Measurements from ENCODE around the gene NAGK.
"Not testable (repeated sequence)": the region's sequence is repeated elsewhere in the genome, so short reads cannot be mapped to it uniquely, and the experiment has no call there.

The NAGK gene

GRCh38 chr2:71070294-71071093, 2.0 kb downstream of the NAGK start:
- peak in 1 of 2 donors; percentile 27 for DNase-seq

DNA sequence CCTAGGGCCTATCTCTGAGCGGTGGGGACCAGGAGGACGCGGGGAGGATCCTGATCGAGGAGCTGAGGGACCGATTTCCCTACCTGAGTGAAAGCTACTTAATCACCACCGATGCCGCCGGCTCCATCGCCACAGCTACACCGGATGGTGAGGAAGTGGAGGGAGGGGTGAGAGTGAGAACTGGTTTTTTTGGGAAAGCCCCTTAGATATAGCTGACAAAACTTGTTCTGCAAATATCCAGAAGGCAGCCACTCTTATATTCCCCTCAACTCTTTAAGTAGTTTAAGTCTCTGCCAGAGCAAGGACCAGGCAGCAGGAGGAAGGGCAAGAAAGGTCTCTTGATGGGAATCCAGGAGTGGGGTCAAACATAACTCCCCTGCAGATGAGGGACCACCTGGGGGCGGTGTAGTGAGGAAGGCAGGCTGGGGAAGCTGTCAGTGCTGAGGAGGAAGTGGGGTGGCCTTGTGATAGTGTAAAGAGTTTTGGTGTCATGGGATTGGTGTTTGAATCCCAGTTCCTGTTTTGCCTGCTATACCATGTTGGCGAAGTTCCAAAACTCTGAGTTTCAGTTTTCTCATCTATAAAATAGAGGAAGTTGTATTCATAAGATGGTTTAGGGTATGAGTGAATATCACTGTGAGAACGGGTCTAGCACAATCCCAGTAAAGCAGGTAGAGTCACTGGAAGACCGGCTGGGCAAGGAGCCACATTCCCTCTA, 3.4 kb downstream of the NAGK start:
- DNase-seq, result peak in 1 of 2 donors; percentile 4

DNA sequence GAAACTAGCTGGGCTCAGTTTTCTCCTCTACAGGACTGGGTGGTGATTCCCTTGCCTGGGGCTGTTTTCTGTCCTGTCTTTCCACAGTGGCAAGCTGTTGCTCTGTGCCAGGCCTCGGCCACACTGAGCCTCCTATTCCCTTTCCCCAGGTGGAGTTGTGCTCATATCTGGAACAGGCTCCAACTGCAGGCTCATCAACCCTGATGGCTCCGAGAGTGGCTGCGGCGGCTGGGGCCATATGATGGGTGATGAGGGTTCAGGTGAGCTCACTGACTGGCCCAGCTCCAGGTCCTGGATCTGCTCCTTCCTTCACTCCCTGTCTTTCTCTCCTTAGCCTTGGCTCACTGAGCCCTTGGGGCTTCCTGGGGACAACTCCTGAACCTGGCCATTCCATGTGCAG, 4.0 kb downstream of the NAGK start:
- no peak for DNase-seq

DNA sequence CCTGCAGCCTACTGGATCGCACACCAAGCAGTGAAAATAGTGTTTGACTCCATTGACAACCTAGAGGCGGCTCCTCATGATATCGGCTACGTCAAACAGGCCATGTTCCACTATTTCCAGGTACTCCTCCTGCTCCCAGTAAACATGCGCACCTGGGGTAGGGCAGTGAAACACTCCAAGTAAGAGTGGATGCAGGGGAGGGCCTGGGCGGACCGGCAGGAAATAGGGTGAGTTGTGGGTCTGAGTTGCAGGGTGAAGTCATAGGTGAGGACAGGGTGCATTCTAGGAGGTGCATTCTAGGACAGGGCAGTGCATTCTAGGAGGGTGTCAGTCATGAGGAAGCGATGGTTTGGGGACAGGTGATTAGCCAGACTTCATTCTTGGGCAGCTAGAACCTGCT, 5.0 kb downstream of the NAGK start:
- no peak for DNase-seq

DNA sequence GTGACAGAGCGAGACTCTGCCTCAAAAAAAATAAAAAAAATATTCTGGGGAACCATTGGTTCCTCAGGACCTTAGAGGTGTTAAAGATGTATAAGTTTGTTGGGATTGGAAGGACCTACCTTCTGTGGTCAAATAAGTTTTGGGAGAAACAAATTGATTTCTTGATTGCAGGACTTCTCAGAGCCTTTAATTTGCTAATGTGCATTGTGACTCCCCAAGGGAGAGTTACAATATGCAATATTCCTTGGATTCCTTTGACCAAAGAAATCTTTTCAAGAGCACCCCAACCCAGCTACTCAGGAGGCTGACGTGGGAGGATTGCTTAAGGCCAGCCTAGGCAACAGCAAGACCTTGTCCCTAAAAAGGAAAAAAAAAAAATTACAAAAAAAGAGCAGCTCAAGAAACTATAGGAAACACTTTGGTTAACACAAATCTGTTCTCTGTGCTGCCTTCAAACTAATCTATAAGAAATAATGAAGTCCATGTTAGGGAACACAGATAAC, 6.5 kb downstream of the NAGK start:
- no peak for DNase-seq

- no peak for DNase-seq
Observed at GRCh38 chr2:71078624-71079023, 10.2 kb downstream of the NAGK start.

DNA sequence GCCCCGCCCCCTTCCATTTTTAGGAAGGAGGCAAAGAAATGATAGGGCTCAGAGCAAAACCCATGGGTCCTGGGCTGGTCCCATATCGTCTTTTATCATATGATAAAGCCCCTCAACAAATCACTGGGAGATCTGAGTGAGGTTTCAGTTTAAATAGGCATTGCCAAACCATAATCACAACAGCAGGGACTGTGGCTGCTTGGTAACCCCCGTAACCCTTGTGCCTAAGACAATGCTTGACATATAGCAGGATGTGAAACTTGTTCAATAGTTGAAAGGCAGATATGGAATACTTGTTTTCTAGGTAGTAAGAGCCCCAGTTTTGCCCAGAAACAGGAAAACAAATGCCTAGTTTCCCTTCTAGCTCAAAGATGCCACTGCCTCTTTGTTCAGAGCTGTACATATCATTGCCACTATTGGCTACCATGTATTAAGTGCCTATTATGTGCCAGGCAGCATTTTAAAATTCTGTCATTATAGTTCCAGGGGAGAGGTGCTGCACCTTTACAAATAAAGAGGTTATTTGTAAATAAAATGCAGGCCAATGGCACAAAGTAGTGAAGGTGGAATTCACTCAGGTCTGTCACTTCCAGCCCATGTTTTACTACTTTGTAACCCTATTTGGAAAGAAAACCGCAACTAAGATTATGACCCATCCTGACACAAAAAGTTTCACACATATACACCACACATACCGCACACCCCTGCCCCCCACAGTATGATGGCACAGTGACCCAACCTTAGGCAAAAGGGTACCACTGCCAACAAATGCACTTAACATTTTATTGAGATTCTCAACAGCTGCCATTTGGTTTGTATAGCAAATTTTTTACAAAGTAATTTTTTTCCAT, 14.2 kb downstream of the NAGK start:
- DNase-seq, result no peak

DNA sequence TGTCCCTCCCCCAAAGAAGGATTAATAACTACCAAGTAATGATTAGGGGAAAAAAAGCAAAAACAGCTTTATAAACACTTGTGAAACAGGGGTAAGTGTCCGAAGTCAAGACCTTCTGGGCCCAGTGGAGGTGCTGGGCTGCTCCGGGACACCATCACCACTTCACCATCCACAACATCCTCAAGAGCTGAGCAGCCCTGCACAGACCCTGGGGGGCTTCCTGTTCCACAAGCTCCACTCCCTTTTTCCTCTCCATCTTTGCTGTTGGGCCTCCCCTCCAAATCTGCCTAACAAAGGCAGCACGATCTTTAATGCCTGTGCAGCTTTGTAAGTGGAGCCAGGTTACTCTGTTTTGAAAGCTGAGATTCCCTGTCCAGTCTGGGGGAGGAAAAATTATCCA, 14.8 kb downstream of the NAGK start:
- DNase-seq, result not testable (repeated sequence)

- DNase-seq, result not testable (repeated sequence)
Observed at GRCh38 chr2:71083752-71084312, 15.4 kb downstream of the NAGK start.

DNA sequence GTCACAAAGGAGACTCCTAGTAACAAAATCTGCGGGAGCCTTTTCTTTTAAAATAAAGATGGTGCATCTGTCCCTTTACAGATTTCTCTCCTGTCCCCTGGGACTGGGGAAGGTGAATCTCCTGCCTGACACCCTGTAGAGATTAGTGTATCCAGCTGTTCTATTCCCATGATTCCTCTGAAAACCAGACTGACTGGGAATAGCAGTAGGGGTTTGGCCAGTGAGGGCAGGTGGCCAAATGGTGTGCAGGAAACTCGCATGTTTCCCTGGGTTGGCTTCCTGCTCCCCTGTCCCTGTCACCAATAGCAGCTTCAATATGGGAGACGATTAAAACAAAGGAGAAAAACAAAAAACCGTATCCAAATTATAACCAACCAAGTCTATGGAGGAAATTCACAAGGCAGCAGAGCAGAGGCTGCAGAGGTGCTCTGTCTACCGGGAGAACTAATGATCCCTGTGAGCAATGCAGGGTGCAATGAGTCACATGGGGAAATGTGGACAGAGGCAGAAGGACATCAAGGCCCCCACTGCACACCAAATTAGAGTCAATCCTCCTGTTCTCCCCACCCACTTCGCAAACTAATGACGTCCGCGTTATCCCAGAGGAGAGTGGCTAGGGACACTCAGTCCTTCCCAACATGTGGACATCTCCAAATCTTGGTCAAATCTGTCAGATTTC, 17.0 kb downstream of the NAGK start:
- not testable (repeated sequence) for DNase-seq

DNA sequence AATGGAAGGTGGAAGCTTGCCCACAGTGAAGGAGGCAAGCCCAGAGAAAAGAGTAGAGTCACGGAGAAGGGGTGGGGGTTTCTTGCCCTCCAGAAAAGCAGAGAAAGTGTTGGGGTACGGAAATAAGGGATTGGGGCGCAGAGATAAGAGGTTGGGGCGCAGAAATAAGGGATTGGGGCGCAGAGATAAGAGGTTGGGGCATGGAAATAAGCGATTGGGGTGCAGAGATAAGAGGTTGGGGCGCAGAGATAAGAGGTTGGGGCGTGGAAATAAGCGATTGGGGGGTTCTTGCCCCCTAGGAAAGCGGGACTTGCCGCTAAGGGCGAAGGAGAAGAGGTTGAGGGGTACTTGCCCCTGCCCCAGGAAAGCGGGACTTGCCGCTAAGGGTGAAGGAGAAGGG, 21.0 kb downstream of the NAGK start:
- DNase-seq, result not testable (repeated sequence)

DNA sequence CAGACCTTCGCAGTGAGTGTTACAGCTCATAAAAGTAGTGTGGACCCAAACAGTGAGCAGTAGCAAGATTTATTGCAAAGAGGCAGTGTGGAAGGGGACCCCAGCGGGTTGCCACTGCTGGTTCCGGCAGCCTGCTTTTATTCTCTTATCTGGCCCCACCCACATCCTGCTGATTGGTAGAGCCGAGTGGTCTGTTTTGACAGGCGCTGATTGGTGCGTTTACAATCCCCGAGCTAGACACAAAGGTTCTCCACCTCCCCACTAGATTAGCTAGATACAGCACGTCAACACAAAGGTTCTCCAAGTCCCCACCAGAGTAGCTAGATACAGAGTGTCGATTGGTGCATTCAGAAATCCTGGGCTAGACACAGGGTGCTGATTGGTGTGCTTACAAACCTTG, 23.4 kb downstream of the NAGK start:
- DNase-seq, result not testable (repeated sequence)

DNA sequence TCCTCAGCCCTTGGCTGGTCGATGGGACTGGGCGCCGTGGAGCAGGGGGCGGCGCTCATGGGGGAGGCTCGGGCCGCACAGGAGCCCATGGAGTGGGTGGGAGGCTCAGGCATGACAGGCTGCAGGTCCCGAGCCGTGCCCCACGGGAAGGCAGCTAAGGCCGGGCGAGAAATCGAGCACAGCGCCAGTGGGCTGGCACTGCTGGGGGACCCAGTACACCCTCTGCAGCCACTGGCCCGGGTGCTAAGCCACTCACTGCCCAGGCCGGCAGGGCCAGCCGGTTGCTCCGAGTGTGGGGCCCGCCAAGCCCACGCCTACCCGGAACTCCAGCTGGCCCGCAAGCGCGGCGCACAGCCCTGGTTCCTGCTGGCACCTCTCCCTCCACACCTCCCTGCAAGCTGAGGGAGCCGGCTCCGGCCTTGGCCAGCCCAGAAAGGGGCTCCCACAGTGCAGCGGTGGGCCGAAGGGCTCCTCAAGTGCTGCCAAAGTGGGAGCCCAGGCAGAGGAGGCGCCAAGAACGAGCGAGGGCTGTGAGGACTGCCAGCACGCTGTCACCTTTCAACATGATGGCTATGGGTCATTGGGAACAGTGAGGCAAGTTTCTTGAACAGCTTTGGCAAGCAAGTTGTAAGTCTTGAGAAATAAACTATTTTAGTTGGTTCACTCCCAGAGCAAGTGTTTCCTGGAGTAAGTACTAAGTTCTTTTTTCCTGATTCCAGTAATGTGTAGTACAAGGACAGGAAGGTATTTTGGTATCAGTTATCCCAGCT, 24.2 kb downstream of the NAGK start:
- not testable (repeated sequence) for DNase-seq

- DNase-seq, result peak in 1 of 2 donors; percentile 7
Observed at GRCh38 chr2:71100195-71100964, 31.9 kb downstream of the NAGK start.

DNA sequence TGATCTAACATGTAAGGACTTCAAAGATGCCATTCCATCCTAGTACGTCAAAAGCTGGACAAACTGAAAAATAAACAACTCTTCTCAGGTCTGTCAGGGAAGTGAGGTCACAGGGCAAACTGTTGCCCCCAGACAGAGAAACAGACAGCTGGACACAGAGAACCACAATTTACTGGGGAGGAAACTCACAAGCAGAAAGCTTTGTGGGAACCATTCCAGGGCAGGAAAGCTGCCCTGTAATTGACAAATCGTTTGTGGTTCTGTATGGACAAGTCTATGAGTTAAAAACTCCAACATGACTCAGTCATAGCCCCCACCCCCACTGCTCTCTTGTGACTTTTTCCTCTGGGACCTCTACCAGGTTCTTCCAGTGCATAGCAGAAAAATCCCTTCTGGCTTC, 33.2 kb downstream of the NAGK start:
- DNase-seq, result no peak

GRCh38 chr2:71102981-71103681, 34.7 kb downstream of the NAGK start:
- no peak for DNase-seq

GRCh38 chr2:71103809-71104208, 35.4 kb downstream of the NAGK start:
- DNase-seq, result no peak

DNA sequence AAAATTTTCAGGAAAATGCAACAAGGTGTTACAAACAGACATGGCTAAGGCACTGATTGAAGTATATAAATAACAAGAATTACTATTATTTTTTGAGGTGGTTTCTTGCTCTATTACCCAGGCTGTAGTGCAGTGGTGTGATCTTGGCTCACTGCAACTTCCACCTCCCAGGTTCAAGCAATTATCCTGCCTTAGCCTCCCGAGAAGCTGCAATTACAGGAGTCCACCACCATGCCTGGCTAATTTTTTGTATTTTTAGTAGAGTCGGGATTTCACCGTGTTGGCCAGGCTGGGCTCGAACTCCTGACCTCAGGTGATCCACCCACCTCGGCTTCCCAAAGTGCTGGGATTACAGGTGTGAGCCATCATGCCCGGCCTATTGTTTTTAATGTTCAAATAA, 38.0 kb downstream of the NAGK start:
- not testable (repeated sequence) for DNase-seq

DNA sequence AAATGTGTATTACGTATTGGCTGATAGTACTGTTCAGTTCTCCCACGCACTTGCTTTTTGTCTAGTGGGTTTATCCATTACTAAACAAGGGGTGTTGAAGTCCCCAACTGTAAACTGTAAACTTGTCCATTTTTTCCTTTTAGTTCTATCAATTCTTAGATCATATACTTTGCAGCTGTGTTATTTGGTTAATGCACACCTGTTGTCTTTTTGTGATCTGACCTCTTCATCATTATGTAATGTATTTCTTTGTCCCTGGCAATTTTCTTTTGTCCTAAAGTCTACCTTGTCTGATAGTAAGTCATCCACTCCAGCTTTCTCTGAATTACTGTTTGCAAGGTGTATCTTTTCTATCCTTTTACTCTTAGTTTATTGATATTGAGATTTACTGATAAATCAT, 39.6 kb downstream of the NAGK start:
- DNase-seq, result no peak

DNA sequence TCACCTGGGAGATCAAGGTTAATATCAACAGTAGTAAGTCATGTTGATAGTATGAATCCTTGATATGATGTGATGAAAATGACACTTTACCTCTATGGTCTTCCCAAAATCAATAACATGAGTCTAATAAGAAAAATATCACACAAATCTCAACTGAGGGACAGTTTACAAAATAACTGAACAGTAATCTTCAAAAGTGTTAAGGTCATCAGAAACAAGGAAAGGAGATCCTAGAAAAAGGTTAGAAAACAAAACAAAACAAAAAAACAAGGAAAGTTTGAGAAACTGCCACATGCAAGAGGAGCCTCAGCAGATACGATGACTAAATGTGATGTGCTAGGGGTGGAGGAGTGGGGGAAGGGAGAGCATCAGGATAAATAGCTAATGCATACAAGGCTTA, 45.4 kb downstream of the NAGK start:
- DNase-seq, result no peak
